Measurements from ENCODE around the gene CXCL13. TPM values are rescaled to one million over a fixed set of nuclear protein-coding genes. Genes with fewer than 3 reads are reported as not detected.
"Not testable (repeated sequence)": the region's sequence is repeated elsewhere in the genome, so short reads cannot be mapped to it uniquely, and the experiment has no call there.

CXCL13 gene, protein sequence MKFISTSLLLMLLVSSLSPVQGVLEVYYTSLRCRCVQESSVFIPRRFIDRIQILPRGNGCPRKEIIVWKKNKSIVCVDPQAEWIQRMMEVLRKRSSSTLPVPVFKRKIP
- not detected in 2 replicates for polyA plus RNA-seq (2014; cell fraction: cytosol; rRNA removed)
- polyA plus RNA-seq (2014; cell fraction: nucleus; rRNA removed) = not detected in 2 replicates

DNA sequence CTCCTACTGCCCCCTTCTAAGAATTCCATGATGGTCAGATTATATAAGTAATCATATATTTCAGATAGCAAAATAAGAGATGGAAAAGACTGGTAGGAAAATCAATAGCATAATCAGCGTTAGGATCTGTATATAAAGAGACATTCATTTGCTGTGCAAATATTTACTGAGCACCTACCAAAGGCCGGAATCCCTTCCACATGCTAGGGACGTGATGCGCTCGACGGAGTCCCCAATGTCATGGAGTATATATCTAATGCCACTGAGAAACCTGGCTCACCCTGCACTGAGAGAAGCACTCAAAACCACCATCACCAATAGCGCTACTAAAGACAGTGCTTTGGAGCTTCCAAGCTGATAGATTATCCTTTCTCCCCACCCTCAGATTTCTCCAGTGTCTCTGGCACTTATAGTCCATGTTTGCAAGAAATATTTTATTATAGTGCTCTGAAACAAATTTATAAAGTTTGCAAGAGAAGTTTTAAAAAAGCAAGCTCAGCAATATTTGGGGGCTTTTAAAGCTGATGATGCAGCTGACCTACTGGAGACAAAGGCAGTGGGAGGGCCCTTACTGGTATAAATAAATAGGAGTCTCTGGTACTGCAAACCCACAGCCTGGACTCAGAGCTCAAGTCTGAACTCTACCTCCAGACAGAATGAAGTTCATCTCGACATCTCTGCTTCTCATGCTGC, at the start of gene CXCL13:
CXCL13 (plus strand) TSS at position 611 of the 693 bp plus-strand sequence; CDS start at position 657, 46 bp downstream.
- DNase-seq (ENCODE audit: low spot score) = no peak

DNA sequence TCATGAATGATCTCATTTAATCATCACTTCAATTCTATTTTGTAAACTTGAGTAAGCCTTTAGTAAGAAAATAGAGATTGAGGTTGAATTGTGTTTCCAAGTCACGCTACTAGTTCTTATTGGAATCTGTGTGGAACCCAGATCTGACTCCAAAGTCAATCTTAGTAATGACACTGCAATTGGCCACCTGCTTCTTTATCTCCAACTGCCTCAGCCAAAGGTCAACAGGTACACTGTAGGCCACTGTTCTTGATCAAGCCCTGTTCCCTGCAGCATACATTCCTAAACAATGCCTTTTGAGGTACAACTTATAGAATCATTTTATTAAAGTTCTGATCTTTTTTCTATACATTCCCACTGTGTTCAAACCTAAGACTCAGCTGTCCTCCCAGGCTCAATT, 45.5 kb upstream of the CXCL13 start:
- DNase-seq (ENCODE audit: low spot score) = no peak

DNA sequence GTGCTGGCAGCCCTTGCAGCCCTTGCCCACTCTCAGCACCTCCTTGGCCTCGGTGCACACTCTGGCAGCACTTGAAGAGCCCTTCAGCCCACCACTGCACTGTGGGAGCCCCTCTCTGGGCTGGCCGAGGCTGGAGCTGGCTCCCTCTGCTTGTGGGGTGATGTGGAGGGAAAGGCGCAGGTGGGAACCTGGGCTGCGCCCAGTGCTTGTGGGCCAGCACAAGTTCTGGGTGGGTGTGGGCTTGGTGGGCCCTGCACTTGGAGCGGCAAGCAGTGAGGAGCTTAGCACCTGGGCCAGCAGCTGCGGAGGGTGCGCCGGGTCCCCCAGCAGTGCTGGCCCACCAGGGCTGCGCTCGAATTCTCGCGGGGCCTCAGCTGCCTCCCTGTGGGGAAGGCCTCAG, 43.9 kb upstream of the CXCL13 start:
- DNase-seq (ENCODE audit: low spot score) = not testable (repeated sequence)

DNA sequence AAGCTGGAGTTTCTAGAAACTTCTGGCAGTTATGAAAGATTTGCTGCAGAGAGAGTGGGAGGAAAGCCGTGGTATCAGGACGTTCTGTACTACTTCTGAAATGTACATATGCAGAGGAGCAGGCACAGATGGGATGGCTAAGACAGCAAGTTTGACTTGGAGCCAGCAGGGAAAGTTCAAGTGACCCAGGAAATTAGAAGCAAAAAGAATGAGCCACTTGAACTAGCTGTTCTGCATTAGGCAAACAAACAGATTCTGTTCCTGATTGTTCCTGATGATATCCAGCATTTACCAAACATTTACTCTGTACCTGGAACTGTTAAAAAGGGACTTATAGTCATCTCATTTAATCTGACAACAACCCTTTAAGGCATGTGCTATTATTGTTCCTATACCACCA, 41.4 kb upstream of the CXCL13 start:
- no peak for DNase-seq (ENCODE audit: low spot score)

DNA sequence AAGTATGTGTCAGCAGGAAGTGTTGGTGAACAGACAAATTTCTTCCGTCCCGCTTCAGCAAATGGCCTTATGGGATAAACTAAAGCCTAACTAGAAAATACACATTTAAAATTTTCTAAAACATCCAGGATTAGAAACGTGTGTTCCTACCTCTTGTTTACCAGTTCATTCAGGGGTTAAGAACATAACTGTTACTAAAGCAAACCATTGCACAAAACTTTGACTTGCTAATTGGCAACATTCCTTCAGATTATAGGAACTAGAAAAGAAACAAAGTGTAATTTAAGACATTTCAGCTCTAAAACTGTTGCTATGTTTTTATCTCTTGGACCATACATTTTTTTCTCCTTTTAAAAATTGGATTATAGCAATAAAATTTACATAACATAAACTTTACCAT, 39.5 kb upstream of the CXCL13 start:
- no peak for DNase-seq (ENCODE audit: low spot score)

DNA sequence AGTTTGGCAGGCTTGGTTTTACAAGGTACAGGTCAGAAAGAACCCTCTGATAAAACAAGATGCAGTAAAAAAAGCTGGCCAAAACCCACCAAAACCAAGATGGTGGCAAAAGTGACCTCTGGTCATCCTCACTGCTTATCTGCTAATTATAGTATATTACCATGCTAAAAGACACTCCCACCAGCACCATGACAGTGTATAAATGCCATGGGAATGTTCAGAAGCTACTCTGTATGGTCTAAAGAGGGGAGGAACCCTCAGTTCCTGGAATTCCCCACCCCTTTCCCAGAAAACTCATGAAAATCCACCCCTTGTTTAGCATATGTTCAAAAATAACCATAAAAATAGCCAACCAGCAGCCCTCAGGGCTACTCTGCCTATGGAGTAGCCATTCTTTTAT, 38.1 kb upstream of the CXCL13 start:
- DNase-seq (ENCODE audit: low spot score) = no peak

DNA sequence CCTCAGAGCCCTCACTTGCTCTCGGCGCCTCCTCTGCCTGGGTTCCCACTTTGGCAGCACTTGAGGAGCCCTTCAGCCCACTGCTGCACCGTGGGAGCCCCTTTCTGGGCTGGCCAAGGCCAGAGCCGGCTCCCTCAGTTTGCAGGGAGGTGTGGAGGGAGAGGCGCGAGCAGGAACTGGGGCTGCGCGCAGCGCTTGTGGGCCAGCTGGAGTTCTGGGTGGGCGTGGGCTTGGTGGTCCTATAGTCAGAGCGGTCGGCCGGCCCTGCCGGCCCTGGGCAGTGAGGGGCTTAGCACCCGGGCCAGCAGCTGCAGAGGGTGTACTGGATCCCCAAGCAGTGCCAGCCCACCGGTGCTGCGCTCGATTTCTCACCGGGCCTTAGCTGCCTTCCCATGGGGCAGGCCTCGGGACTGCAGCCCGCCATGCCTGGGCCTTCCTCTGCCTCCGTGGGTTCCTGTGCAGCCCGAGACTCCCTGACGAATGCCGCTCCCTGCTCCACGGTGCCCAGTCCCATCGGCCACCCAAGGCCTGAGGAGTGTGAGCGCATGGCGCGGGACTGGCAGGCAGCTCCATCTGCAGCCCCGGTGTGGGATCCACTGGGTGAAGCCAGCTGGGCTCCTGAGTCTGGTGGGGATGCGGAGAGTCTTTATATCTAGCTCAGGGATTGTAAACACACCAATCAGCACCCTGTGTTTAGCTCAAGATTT, 35.0 kb upstream of the CXCL13 start:
- not testable (repeated sequence) for DNase-seq (ENCODE audit: low spot score)

DNA sequence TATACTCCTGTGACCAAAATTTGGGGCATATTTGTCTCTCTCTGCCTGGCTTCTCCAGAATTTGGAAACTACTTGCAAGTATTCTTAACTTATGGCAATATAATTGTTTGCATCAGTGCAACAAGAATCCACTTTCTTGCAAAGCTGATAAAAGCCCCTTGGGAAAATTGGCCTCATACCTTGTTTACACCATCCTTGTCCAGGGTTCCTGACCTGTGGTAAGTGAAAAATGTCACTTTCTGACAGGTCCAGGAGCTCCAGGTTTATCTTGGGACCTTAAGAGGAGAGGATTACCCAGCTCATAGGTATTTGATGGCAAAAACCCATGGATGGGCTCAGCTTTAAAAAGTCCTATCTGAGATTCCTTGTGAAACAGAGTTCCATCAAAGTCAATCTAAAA, 29.3 kb upstream of the CXCL13 start:
- DNase-seq (ENCODE audit: low spot score) = no peak

DNA sequence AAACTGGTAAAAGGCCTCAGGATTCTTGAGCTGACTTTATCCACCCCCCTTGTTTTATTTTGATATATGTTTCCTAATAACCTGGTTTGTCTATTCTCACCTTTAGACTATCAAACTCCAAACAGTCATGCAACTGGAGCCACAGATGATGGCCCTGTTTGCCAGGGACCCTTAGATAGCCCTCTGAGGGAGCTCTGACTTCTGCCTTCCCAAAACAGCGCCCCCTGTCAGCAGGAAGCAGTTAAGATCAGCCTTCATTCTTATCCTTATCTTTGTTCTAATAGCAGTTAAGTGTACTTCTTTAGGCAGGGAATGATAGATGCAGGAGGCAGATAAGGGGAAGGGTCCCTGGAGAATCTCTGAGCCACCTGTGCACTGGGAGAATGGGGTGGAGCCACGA, 27.5 kb upstream of the CXCL13 start:
- DNase-seq (ENCODE audit: low spot score) = no peak

DNA sequence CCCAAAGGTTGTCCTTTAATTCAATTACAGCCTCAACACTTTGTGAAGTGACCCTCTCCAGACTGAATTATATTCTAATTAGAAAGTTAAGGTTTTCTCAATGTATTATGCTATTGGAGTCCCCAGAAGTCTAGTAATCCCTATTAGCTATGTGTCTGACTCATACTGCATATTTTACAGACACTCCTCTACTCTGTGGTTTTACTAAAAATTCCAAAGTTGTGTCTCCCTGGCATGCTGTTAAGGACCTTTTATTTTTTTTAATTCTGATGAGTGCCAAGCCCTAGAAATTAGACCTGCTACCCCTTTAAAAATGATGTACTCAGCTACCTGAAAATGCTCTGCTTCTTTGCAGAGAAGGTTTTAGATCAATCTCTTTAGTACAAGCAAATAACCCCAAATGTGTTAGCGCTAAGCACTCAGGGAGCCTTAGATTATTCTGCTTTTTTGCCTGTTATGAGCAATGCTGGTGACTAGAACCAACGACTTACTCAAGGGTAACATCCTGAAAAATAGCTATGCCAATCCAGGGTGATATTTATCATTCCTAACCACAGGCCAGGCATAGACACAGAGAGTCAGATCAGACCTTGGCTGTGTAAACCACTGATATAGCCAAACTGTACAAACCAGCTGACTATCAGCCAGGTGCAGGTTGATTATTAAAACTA, 26.1 kb upstream of the CXCL13 start:
- no peak for DNase-seq (ENCODE audit: low spot score)

DNA sequence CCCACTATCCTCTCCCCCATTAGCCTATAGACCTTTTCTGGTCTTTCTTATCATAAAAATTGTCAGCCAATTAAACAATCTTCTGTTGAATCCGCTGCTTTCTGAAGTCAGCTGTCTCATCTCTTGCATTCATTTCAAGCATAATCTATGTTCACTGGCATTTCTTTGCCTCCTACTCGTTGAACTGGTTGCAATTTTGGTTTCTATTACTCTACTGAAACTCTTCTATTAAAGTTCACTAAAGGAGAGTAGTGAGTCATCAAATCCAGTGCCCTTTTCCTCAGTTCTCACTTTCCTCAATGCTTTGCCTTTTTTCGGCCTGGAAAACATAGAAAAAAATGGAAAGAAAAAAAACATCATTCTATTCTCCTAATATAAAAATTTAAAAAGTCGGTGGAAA, 23.9 kb upstream of the CXCL13 start:
- no peak for DNase-seq (ENCODE audit: low spot score)

DNA sequence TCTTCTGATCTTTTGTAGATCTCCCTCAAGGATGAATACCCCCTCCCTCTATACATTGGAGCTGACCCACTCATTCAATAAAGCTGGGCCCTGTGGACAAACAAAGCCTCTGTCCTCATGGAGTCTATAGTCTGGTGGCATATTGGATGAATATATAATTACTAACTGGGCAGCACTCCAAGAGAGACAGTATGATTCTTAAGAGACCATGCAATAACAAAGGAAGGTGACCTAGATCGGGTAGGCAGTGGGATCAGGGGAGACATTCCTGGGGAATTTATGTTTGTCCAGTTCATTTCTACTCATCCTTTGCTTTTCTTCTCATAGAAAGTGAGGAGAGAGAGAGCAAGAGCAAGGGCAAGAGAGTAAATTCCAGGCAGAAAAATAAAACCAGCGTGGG, 23.5 kb upstream of the CXCL13 start:
- no peak for DNase-seq (ENCODE audit: low spot score)

DNA sequence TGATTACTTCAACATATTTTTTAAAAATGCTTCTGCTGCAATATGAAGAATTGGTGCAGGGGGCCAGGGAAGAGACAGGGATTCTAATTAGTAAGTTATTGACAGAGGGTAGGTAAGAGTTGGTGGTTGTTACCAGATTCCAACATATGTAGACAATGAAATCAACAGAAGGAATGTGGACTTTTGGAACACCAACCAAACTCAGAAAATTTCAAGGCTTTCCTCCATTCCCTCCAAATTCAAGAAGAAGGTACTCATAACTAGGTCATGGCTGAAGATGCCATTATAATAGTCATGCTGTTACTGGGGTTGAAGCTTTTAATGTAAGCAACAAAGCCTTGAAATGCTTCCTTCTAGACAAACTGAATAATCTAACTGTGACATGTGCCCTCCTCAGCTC, 22.9 kb upstream of the CXCL13 start:
- no peak for DNase-seq (ENCODE audit: low spot score)

DNA sequence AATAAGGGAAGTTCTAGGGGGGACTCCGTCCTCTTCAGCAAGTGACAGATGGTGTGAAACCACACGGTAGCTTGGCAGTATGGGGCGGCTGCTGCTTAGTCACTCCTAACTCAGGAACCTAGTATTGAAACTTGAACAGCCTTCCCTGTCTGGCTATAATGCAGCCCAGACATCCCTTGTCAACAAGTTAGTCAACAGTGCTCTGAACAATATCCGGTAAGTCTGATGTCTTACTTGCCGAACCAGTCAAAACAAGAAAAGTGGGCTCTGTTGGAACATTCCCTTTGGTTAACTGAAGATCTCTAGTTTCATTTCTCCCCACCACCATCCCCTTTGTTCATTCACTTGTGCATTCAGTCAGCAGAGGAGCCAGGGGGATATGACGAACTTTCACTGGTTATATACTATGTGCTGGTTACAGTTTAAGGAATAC, 18.7 kb upstream of the CXCL13 start:
- DNase-seq (ENCODE audit: low spot score) = no peak

DNA sequence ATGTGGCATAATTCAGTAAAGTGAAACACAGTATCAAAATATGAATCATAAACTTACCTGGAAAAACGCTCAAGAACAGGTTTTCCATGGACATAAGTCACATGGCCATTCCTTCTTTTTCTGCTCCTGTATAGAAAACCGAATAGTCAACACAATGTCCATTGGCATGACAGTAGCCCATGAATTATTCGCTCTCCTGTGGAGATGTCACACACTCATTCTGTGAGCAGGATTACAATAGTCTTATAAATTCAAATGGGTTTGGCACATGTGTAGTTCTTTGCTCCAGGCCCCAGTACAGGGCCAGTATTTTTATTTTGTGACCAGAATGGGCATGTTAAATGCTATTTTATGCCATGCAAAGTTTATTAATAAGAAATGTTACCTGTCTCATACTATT, 15.1 kb upstream of the CXCL13 start:
- no peak for DNase-seq (ENCODE audit: low spot score)

DNA sequence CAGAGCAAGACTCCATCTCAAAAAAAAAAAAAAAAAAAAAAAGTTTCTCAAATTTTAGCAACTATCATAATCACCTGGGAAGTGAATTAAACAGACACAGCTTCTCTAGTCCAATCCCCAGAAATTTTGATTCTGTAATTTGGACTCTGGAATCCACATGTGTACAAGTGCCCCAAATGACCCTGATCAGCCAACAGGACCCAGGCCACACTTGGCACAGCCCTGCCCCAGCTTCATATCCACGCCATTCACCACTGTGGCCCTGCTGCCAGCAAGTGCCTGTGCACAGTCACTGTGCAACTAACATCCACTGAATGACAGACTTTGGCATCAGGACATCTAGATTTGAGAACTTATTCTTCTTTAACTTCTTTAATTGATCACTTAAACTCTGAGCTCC, 14.1 kb upstream of the CXCL13 start:
- DNase-seq (ENCODE audit: low spot score) = no peak

DNA sequence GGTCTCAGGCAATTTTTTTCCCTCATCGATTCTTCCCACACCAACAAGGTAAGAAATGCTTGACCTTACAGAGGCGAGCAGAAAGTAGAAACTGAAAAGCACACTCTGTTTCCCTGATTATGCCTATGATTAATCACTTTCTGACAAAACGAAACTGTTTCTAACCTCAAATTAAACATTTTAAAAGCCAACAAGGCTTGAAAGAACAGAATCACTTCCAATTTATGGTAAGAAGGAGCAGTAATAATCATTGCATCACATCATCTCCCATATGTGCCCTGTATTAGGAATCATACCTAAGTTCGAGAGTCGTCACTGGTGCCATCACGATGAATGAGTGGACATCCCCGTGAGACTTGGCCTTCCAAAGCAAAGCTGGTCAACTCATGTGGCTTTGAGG, 12.5 kb upstream of the CXCL13 start:
- no peak for DNase-seq (ENCODE audit: low spot score)

DNA sequence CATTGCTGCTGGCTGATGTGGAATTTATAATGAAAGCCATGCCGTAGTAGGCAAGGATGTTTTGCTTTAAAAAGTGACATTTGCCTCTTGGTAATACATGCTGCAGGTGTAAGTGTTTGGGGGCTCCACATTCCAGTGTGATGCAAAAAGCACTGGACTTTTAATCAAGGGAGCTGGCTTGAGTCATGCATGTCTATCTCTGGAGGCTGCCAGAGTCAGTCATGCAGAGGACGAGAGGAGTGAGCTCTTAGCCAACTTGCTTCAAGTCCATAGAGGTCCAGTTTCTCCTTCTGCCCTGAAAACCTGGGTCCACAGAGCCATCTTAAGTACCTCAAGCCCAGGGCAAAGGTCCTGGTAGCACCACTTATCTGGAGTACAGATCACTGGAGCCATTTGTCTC, 11.6 kb upstream of the CXCL13 start:
- DNase-seq (ENCODE audit: low spot score) = no peak

DNA sequence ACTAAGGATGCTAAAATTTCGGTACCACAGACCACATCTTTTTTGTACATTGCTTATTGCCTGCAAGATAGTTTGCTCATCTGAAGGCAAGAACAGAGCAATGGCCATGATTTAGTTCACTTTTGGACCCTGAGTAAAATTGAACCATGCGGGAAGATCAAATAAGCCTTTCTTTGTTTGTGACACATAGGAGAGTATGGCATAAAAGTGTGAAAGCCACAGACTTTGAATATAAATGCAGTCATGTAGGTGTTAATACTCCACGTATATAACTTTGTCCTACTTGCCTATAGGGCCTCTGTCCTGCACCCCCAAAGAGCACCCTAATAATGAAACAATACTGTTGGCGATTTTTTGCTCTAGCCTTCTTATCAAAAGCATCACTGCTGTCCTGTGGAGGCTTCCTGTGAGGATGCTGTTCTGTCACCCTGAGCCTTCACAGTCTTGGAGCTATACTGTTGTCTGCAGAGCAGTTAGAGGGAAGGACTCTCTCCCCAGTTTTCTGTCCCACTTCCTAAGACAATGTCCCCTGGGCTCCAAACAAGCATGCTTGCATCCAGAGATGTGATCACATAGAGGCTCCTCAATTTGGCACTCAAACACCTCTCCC, 10.2 kb upstream of the CXCL13 start:
- no peak for DNase-seq (ENCODE audit: low spot score)

DNA sequence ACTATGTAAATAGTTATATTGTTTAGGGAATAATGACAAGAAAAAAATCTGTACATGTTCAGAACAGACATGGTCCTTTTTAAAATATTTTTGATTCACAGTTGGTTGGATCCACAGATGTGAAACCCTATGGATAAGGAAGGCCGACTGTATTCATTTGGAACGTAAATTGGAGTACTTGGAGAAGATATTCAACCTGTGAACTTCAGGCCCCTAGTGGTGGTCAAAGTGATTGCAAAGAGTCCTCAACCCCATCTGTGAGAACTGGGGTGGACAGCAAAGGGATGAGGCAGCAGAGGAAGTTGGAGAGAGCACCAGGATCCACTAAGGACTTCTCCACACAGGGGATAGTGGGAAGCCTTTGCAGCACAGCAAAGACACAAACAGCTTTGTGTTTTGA, 6.2 kb upstream of the CXCL13 start:
- peak; percentile 12 for DNase-seq (ENCODE audit: low spot score)

DNA sequence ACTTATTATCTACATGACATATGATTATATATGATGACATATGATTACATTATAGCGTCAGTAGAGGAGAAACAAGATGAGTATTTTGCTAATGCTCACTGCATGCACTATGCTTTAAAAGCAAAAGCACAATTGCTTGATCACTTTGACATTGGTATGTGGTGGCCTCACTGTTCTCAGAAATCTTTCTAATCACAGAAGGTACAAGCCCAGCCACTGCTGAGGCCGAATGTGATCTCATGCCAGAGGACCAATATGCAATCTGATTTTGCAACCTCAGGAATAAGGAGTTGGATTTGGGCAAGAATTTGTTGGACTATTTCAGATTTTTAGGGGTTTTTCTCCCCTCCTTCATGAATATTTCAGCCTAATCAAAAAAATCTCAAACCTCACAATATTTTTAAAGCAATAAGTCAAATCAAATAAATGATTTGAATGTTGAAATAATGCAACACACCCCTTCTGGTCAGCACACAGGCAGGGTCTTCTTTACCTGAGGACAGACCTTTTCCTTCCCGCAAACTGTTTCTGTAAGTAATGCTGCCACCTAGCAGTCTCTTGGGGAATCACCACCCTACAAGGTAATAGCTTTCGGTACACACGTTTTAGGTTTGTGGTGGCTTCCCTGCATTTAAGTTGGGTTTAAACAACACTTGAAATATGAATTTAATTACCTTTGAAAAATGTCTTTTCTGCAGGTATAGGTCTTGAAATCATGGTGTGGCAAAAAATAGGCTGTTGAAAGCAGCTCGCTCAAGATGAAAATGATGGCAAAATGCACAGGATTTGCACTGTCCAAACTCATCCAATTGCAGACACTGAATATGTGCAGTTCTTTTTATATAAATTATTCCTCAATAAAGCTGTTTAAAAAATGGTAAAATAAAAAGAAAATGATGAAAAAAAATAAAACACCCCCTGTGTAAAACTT, 4.8 kb upstream of the CXCL13 start:
- DNase-seq (ENCODE audit: low spot score) = peak; percentile 30

All from SK-N-DZ (cell line).